Epithelial cell of esophagus (primary cell): ENCODE measurements around the gene EFCAB6.
A peak's percentile ranks its signal among the peaks of the same experiment; 100 is the strongest.

Experiments
- DNase-seq: peaks from one replicate; pipeline ENCODE4 v3.0.0; 2010; ENCODE audit warnings: low read depth
- H3K4me3 ChIP-seq: 2 replicates; pipeline ENCODE4 v1.5.1; 2011; ENCODE audit warnings: mild to moderate bottlenecking, low read length, control low read depth
- CTCF ChIP-seq: IDR thresholded peaks from 2 replicates; pipeline ENCODE4 v1.5.1; 2011; ENCODE audit warnings: low read depth, mild to moderate bottlenecking, low read length, control low read depth, inconsistent platforms; ENCODE audit not compliant: insufficient read depth; ENCODE audit errors: missing control alignments

EFCAB6 gene

GRCh38 chr22:43826142-43827002, 14.3 kb upstream of the EFCAB6 start:
- peak; percentile 57 for TF ChIP-seq CTCF
- DNase-seq, result peak; percentile 79
- no peak overlapping the region for H3K4me3 ChIP-seq

GRCh38 chr22:43825651-43826050, 13.5 kb upstream of the EFCAB6 start:
- DNase-seq, result no peak
- no peak for TF ChIP-seq CTCF
- H3K4me3 ChIP-seq, result no peak overlapping the region

- no peak overlapping the region for H3K4me3 ChIP-seq
- DNase-seq, result no peak
- TF ChIP-seq CTCF, result no peak
These were observed 12.8 kb upstream of the EFCAB6 start for GRCh38 chr22:43824724-43825420.

- no peak overlapping the region for H3K4me3 ChIP-seq
- no peak for DNase-seq
- no peak for TF ChIP-seq CTCF
These were observed 12.0 kb upstream of the EFCAB6 start for GRCh38 chr22:43823911-43824665.

GRCh38 chr22:43823353-43823908, 11.3 kb upstream of the EFCAB6 start:
- DNase-seq, result peak; percentile 48
- H3K4me3 ChIP-seq, result no peak overlapping the region
- TF ChIP-seq CTCF, result no peak

GRCh38 chr22:43821606-43822425, 9.7 kb upstream of the EFCAB6 start:
- no peak for TF ChIP-seq CTCF
- DNase-seq, result no peak
- H3K4me3 ChIP-seq, result no peak overlapping the region
